HS-27A (cell line): ENCODE data around the gene TRIP4.
"Not testable (repeated sequence)": the region's sequence is repeated elsewhere in the genome, so short reads cannot be mapped to it uniquely, and the experiment has no call there.

ENCODE experiments used
- DNase-seq: peaks from one replicate; pipeline ENCODE4 v3.0.0-alpha.2; 2012; ENCODE audit warnings: low read depth, missing footprints

The TRIP4 gene

DNA sequence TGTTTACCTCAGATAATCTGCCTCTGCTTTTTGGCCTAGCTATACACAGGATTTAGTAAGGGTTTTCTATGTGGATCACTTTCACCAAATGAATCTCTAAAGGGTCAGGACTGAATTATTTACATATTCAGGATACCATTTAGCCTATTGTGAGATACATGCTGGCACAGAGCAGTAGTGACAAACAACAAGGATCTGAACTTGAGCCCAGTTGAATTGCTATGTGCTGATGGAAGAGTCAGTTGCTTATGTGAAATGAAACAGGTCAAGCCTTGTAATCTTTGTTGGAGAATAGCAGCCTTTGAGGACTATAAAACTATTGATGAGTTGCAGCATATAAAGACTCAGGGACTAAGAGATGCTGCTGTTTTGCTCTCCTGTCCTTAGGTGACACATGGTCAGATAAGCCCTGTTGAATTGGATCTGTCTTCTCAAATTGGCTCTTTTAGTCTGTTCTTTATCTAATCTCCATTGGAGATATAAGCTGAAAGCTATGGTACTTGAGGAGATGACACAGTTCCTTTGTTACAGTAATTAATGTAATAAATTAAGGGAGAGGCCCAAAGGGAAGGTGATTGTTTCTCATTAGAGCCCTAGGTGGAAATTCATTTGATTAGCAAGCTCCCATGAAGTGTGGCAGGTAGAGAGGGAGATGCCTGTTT lies 103.1 kb downstream of the TRIP4 start:
- no peak for DNase-seq

DNA sequence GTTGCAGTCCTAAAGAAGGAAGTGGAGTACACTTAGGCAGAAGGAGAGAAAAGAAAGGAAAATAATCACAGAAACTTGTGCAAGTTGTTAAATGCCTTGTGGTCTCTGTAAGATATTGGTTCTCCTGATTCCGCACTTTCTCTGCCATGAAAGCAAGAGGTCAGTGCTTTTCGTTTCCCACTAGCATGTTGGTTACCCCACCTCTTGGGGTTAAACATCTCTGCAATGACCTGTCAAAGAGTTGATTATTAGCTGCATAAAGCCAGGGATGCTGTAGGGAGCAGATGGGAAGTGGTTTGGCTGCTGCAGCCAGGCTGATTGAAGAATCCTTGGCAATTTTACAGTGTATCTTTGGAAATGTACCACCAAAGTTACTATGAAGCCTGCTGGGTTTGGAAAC lies 106.0 kb downstream of the TRIP4 start:
- no peak for DNase-seq

- DNase-seq: not testable (repeated sequence)
Measured at GRCh38 chr15:64495968-64496367, 108.3 kb downstream of the TRIP4 start.

DNA sequence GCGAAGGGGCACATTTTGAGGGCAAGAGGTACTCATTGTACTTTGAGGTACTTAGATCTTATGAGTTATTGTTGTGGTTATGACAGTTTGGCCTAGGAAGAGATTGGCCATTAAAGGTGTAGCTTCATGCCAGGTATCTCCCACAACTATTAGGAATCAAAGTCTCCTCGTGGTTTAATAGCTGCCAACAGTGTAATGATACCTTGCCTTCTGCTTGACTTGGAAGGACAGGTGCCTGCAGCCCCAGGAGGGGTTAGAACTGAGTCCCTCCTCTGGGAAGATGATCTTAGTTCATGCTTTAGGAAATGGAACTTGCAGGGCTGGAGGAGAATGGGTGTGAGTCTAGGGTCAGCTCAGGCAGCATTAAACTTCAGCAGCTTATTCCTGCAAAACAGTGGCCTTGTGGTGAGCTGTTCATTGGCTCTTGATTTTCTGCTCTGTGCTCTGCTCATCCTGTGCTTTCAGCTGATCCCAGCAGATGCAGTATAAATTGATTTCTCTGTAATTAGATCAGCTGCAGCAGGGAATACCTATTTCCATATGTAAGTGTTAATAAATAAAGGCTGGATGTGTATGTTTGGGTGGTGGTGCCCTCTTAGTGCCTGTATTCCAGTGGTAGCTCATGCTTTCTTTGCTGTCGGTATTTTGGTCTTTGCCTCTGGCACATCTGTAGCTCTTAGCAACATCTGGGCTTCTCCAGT lies 113.2 kb downstream of the TRIP4 start:
- no peak for DNase-seq

DNA sequence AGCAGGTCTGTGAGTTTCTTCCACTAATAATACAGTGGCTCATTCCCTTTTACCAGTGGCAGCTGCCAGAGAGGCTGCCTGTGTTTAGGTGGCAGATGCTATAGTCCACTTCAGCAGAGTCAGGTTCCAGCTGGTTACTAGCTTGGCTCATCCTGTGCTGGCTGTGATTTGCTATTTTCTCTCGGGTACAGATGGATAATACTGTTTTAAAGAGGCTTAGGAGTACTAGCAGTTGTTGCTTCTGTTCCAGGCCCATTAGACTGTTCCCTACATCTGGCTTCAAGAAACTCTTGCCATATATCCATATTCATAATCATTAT lies 113.7 kb downstream of the TRIP4 start:
- no peak for DNase-seq

GRCh38 chr15:64502151-64502550 lies 114.5 kb downstream of the TRIP4 start:
- no peak for DNase-seq

- no peak for DNase-seq
Measured at GRCh38 chr15:64502551-64502950, 114.9 kb downstream of the TRIP4 start.

DNA sequence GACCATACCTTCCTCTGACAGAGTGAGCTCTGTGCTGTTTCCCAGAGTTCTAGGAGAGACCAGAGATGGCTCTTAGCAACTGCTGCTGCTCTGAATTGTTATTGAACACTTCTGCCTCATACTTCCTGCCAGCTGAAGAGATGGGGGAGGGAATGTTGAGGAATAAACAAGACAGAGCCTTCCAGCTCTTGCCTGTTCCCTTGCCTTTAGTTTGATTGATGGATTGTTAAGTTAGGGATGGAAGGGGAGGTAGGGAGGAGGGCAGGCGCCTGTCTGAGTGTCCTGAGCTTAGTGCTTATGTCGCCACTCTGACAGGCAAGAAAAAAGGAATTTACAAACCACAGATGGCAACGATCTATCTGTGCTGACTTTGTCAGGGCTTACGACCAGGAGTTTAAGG lies 115.6 kb downstream of the TRIP4 start:
- no peak for DNase-seq

DNA sequence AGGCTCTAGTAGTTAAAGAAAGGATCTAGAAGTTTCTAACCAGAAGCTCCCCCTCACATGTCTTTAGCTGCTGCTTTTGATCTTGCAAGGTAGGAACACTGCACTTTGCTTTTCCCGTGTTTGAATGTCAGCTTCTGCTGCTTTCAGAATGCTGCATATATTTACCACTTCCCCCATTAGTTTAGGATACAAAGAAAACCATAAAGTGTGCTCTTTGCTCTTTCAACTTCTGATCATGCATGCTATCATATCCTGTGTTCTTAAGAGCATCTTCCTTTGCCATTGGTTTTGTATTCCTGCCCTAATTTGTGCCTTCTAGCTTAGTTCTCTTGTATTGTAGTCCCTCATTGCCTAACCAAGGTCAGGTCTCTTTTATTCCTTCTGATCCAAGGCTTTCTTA lies 116.0 kb downstream of the TRIP4 start:
- DNase-seq: no peak
